ENCODE results near the gene POLD4.
A peak's percentile ranks its signal among the peaks of the same experiment; 100 is the strongest.

Gene POLD4

GRCh38 chr11:67389477-67389876, 36.1 kb upstream of the POLD4 start:
- DNase-seq (ENCODE audit: low spot score), result peak; percentile 51

DNA sequence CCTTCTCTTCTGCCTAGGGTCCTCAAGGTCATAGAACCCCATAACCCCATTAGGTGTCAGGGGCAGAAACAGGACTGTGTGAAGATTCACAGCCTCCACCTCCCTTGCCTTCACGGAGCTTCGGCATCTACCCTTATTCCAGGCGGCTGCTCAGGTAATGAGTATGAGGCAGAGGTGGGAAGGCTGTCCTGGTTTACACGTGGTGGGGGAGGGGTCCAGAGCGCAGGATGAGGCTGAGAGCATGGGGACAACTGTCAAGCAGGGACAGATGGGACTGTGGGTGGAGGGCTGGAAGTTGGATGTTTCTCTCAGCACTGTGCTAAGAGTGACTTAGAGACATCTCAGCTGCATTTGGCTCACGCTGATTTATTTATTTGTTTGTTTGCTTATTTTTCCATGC, 34.2 kb upstream of the POLD4 start:
- DNase-seq (ENCODE audit: low spot score), result no peak

DNA sequence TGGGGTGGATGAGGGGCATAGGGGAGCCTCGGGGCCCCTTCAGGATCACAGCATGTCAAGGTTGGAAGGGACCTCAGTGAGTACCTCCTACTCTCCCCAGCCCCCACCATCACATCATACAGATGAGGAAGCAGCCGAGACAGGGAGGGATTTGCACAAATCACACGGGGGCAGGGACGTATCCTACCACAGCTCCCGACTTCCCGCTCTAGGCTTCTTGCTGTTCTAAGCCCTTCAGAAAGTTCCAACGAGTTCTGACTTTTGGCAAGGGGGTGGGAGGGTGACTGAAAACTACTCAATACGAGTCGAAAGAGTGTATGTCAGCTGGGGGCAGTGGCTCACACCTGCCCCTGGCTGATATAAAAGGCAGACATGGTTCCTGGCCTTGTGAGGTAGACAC, 33.7 kb upstream of the POLD4 start:
- DNase-seq (ENCODE audit: low spot score), result no peak

DNA sequence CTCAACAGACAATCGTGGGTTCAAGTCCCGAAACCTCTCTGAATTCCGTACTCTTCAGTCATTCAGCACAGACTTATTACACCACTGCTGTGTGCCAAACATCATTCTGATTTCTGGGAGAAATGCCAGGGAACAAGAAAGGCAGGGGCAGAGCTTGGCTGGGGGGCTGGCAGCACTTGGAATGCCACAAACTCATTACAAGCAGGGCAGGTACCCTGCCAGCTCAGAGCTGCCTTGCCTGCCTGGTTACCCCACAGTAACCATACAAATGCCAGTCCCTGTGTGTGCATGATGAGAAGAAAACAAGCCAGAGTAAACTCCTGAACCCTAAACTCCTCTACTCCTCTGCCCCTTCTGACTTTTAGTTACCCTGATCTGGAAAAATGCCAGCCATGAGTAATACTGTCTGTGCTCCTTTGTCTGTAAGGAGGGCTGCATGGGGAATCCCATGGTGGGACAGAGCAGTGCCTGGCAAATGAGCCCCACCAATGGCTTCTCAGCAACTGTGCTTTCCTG, 31.6 kb upstream of the POLD4 start:
- no peak for DNase-seq (ENCODE audit: low spot score)

- peak; percentile 77 for DNase-seq (ENCODE audit: low spot score)
Observed at GRCh38 chr11:67382276-67383136, 29.2 kb upstream of the POLD4 start.

DNA sequence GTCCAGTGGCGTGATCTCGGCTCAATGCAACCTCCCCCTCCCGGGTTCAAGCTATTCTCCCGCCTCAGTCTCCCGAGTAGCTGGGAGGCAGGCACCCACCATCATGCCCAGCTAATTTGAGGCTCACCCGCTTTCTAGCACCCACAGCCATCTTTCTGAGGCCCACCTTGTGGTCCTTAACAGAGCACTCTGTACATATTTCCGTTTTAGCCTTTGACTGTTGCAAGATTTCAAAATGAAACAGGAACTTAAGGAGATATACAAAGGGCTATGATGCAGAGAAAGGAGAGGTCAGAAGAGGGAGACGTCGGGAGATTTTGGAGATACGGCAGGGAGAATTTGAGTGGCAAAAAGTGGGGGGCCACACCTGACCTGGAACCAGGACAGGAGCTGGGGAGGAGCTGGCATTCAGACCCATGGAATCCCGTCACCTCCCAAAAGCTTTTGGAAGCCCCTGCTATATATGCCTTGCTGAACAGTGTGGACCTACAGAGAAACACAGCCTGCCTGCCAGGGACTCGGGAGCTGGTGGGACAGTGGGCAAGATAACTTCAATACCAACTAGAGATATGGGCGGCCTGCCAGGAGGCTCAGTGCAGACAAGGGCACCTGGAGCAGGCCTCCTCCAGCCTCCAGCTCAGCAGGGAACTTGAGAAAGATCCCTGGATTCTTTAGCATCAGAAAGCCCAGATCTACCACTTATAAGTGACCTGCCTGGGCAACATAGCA, 28.1 kb upstream of the POLD4 start:
- no peak for DNase-seq (ENCODE audit: low spot score)

DNA sequence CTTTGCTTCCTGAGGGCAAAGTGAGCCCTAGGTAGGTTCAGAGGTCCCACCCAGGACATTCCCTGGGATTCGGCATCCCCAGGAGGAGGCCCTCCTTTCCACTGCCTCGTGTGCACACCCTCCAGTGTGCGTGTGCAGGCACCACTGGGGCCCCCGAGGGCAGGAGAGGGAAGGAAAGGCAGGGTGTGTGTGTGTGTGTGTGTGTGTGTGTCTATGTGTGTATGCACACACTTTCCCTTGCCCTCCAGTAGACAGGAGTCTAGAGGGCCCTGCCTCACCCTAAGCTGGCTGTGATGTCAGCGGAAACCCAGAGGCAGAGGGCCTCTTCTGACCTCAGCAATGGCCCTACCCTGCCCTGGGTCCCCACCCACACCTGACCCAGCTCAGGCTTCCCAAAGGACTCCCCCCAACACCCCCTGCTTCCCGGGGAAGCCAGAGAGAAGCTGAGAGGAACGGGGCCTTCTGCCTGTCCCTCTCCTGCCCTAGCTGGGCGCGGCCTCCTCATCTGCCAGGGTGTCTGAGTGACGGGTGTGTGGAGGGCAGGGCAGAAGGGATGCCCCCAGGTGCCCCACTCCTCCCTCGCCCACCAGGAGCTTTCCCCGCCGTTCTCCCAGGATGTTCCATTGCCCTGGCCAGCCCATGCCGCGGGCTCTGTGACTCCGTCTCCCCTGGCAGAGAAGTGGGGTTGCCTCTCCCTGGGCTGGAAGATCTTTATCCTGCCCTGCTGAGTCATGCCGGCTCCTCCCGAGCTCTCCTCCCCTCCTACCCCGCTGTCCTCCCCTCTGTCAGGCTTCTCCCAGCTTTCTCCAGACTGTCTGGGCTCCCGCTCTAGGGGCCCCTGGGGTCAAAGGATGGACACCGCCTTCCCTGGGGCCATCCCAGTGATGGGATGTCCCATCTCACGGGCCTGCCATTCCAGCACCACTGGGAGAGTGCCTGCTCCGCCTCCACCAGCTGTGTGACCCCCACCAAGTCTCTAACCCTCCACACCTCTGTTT, 26.0 kb upstream of the POLD4 start:
- DNase-seq (ENCODE audit: low spot score), result no peak

DNA sequence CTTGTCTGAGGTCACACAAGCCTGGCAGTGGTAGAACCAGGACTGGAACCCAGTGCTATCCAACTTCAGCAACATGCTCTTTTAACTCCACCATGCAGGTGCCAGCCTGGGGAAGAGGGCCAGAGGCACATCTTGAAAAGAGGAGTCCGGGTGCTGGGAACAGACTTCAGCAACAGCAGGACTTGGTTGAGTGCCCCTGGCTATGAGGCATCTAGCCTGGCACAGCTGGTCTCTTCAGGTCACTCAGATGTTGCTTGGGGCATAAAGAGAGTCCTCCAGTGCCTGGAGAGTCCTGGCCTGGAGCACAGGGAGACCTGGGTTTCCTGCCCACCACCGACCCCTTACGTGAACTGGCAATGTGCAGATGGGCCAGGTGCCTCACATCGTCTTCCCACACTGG, 25.2 kb upstream of the POLD4 start:
- DNase-seq (ENCODE audit: low spot score), result no peak

GRCh38 chr11:67376873-67377808, 23.8 kb upstream of the POLD4 start:
- DNase-seq (ENCODE audit: low spot score), result no peak

DNA sequence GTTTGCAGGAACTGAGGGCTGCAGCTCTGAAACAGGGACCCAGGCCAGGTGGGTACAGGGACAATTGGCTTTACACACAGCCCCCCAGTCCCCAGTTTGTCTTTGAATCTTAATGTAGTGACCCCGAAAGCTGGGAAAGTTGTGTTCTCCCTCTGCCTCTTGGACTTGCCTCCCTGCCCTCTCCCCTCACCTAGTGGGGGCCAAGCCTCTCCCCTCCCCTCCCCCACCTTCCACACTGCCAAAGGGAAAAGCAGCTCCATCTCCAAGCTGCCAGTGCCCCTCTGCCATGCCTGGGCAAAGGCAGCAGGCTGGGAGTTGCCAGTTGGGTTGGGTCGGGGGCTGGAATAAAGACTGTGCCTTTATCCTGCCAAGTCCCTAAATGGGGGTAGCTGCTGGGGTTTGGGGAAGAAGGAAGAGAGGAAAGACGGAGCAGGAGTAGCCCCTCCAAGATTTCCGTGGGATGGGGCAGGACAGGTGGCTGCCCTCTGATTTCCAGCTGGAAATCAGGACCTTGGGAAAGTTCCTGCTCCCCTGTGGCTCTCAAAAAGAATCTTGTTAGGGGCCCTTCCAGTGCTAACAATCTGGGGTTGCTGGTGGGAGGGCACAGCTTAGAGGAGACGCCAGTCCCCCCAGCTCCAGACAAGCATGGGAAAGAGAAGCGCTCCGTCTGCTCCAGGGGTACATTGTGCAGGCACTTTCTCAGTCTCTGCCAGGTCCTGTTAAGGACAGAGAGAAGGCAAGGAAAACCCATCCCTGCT, 22.9 kb upstream of the POLD4 start:
- DNase-seq (ENCODE audit: low spot score), result no peak

- DNase-seq (ENCODE audit: low spot score), result no peak
Observed at GRCh38 chr11:67375320-67376055, 22.1 kb upstream of the POLD4 start.

DNA sequence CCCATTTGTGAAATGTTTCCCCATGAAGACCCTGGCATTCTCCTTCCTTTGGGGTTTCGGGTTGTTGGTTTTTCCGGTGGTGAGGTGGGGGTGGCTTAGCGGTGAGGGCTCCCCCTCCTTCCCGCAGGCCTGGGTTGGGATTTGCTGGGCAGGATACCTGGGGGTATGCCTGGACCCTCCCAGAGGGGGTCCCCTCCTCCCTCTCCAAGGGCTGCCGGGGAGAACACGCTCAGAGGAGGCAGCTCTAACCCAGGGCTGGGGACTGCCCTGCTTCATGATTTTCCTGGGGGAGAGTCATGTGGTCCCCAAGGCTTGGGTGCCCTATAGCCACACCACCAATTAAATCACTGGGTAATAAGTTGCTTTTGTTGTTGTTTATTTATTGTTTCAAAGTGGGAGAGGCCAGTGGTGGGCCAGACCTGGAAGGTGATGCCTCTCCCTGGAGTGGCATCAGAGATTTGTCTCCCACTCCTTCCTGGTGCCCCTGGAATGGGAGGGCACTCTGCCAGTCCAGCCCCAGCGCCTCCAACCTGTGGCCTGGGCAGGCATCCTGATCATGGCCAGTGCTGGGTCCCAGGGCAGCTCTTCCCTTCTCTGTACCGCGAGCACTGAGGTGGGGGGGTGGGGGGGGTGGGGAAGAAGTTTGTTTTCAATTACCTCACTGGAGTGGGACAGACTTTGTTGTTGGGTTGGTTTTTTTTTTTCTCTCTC, 21.4 kb upstream of the POLD4 start:
- no peak for DNase-seq (ENCODE audit: low spot score)

DNA sequence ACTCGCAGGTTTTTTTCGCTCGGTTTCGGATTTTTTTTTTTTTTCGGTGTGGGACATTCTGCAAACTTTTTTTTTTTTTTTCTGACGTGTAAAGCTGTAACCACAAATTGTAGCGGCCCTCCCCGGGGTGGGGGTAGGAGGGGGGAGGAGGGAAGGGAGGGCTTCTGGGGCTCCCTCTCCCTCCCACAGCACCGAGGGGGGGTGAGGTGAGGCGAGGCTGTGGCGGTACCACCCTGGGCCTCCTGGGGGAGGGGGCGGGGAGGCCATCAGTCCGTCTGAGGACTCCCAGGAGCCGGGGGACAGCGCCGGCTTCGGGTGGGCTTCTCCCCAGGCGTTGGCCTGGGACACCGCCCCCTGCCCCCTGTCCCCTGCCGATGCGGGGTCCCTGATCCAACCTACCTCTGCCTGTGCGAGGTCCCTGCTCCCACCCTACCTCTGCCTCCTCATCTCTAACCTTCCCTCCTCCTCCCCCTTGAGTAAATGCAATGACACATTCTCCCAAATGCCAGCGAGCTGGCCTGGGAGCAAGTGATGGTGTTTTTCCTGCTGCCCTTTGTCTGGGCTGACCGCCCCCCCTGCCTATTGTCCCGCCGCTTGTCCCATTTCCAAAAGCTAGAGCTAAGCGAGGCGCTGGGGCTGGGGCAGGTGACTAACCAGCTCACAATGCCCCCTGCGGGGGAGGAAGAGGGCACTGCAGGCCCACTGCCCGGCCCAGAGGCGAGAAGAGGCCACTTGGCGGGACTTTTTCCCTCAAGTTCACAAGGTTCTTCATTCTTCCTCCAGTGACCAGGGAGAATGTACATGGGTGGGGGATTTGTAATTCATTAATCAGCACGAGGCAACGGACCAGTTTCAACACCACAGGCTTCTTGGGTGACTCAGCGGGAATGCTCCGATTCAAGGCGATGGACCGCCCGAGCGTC, 20.6 kb upstream of the POLD4 start:
- peak; percentile 52 for DNase-seq (ENCODE audit: low spot score)

DNA sequence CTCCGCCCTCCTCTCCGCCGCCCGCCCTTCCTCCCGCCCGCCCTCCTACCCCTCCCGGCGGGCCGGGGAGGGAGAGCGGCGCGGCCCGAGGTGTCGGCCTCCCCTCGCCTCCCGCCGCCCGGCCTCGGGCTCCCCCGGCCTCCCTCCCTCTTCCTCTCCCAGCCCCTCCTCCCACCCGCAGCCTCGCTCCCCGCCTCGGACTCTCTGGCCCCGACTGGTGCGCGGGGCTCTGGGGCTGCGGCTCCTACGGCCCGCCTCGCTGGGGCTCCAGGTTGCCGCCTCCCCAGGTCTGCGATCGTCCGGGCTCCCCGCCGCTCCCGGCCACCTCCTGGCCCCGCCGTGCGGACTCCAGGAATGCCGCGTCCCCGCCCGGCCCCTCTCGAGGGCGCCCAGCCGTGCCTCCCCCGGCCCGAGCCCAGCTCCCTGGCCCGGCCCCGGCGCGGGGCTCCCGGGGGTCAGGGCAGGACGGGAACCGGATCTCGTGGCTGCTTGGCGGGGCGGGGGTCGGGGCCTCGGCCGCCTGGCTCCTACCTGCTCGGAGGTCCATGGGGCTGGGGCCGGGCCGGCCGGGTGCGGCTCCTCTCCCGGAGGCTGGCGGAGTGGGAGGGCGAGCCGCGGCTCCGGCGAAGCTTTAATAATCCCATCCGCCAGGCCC, 19.8 kb upstream of the POLD4 start, which contains the start of gene CLCF1:
Gene CLCF1, minus strand, starts transcription at position 606 of the 655 bp plus-strand sequence. Its CDS starts 59 bp downstream, at position 547.
- DNase-seq (ENCODE audit: low spot score), result no peak

GRCh38 chr11:67372321-67372992, 19.1 kb upstream of the POLD4 start:
- no peak for DNase-seq (ENCODE audit: low spot score)

GRCh38 chr11:67371911-67372320, 18.6 kb upstream of the POLD4 start:
- no peak for DNase-seq (ENCODE audit: low spot score)

Data from SK-N-DZ (cell line).